H9 (cell line): ENCODE data around the gene DLGAP4. TPM values are rescaled to one million over a fixed set of nuclear protein-coding genes. Genes with fewer than 3 reads are reported as not detected.

Source experiments
- DNase-seq: peaks from one replicate; pipeline ENCODE4 v3.0.0-alpha.2; 2017
- H2AFZ ChIP-seq: one replicate; pipeline ENCODE4 v1.6.1; 2013; ENCODE audit warnings: mild to moderate bottlenecking, low read length, control low read depth, moderate library complexity
- H2AK5ac ChIP-seq: 2 replicates; pipeline ENCODE4 v1.6.1; 2013; ENCODE audit warnings: low read length, control low read depth, mixed read lengths; ENCODE audit not compliant: insufficient read length
- H2BK120ac ChIP-seq: one replicate; pipeline ENCODE4 v1.6.1; 2013; ENCODE audit warnings: low read depth, mild to moderate bottlenecking, low read length, control low read depth, inconsistent platforms; ENCODE audit not compliant: poor library complexity, severe bottlenecking
- H2BK12ac ChIP-seq: 2 replicates; pipeline ENCODE4 v1.6.1; 2013; ENCODE audit warnings: low read length, control low read depth, mixed read lengths, low read depth; ENCODE audit not compliant: insufficient read length
- H2BK15ac ChIP-seq: 2 replicates; pipeline ENCODE4 v1.6.1; 2013; ENCODE audit warnings: low read depth, low read length, control low read depth
- H2BK20ac ChIP-seq: one replicate; pipeline ENCODE4 v1.6.1; 2013; ENCODE audit warnings: low read depth, mild to moderate bottlenecking, low read length, control low read depth, inconsistent platforms; ENCODE audit not compliant: poor library complexity, severe bottlenecking
- H2BK5ac ChIP-seq: 2 replicates; pipeline ENCODE4 v1.6.1; 2013; ENCODE audit warnings: low read length, control low read depth, mixed read lengths; ENCODE audit not compliant: insufficient read length
- H3K14ac ChIP-seq: 2 replicates; pipeline ENCODE4 v1.6.1; 2013; ENCODE audit warnings: low read length, control low read depth; ENCODE audit not compliant: insufficient read depth
- H3K18ac ChIP-seq: 2 replicates; pipeline ENCODE4 v1.6.1; 2013; ENCODE audit warnings: low read depth, mild to moderate bottlenecking, mixed read lengths, low read length, control low read depth; ENCODE audit not compliant: insufficient read length
- H3K23ac ChIP-seq: 2 replicates; pipeline ENCODE4 v1.6.1; 2013; ENCODE audit warnings: low read length, control low read depth, mixed read lengths, low read depth; ENCODE audit not compliant: insufficient read length
- H3K23me2 ChIP-seq: 2 replicates; pipeline ENCODE4 v1.6.1; 2013; ENCODE audit warnings: low read depth, mild to moderate bottlenecking, mixed read lengths, low read length, control low read depth; ENCODE audit not compliant: insufficient read length, poor library complexity, severe bottlenecking
- H3K27ac ChIP-seq: 2 replicates; pipeline ENCODE4 v1.5.1; 2013; ENCODE audit warnings: low read length, control low read depth, mixed read lengths, low read depth; ENCODE audit not compliant: insufficient read length
- H3K27me3 ChIP-seq: 2 replicates; pipeline ENCODE4 v1.6.1; 2013; ENCODE audit warnings: low read length, control low read depth, inconsistent platforms; ENCODE audit not compliant: insufficient read depth
- H3K4ac ChIP-seq: 2 replicates; pipeline ENCODE4 v1.6.1; 2013; ENCODE audit warnings: low read depth, mild to moderate bottlenecking, control low read depth, inconsistent platforms, low read length, moderate library complexity
- H3K4me1 ChIP-seq: 2 replicates; pipeline ENCODE4 v1.6.1; 2013; ENCODE audit warnings: low read length, control low read depth, inconsistent platforms; ENCODE audit not compliant: insufficient read depth
- H3K4me2 ChIP-seq: 2 replicates; pipeline ENCODE4 v1.6.1; 2013; ENCODE audit warnings: low read length, control low read depth, mixed read lengths; ENCODE audit not compliant: insufficient read length, insufficient read depth
- H3K56ac ChIP-seq: 2 replicates; pipeline ENCODE4 v1.6.1; 2013; ENCODE audit warnings: low read depth, mild to moderate bottlenecking, mixed read lengths, low read length, control low read depth; ENCODE audit not compliant: insufficient read length
- H3K79me1 ChIP-seq: 2 replicates; pipeline ENCODE4 v1.6.1; 2013; ENCODE audit warnings: low read depth, mild to moderate bottlenecking, moderate library complexity, low read length, control low read depth, inconsistent platforms; ENCODE audit not compliant: insufficient read depth, poor library complexity, severe bottlenecking
- H3K79me2 ChIP-seq: 2 replicates; pipeline ENCODE4 v1.6.1; 2013; ENCODE audit warnings: low read length, control low read depth, inconsistent platforms; ENCODE audit not compliant: insufficient read depth
- H3K9ac ChIP-seq: 2 replicates; pipeline ENCODE4 v1.6.1; 2013; ENCODE audit warnings: low read length, control low read depth, mixed read lengths; ENCODE audit not compliant: insufficient read length; ENCODE audit errors: extremely low read depth
- H3K9me3 ChIP-seq: one replicate; pipeline ENCODE4 v1.6.1; 2013; ENCODE audit warnings: low read depth, low read length, inconsistent platforms; ENCODE audit not compliant: control insufficient read depth
- H3T11ph ChIP-seq: one replicate; pipeline ENCODE4 v1.6.1; 2013; ENCODE audit warnings: mild to moderate bottlenecking, low read length, control low read depth, inconsistent platforms
- H4K20me1 ChIP-seq: one replicate; pipeline ENCODE4 v1.6.1; 2013; ENCODE audit not compliant: control insufficient read depth, insufficient read length, insufficient read depth
- H4K5ac ChIP-seq: 2 replicates; pipeline ENCODE4 v1.6.1; 2013; ENCODE audit warnings: low read depth, mild to moderate bottlenecking, mixed read lengths, low read length, control low read depth; ENCODE audit not compliant: insufficient read length
- H4K8ac ChIP-seq: replicated peaks from 2 replicates; pipeline ENCODE4 v1.6.1; 2013; ENCODE audit warnings: low read length, control low read depth, mixed read lengths, low read depth; ENCODE audit not compliant: insufficient read length
- H4K91ac ChIP-seq: 2 replicates; pipeline ENCODE4 v1.6.1; 2013; ENCODE audit warnings: low read depth, mild to moderate bottlenecking, moderate library complexity, mixed read lengths, low read length, control low read depth; ENCODE audit not compliant: insufficient read length
- H3K27ac Mint-ChIP-seq, 3 experiments: 2 replicates in 2 of 3; 3 replicates in 1 of 3; pipeline ENCODE4 v1.8.0; 2020 to 2021; ENCODE audit warnings: mixed read lengths in 3 of 3, mild to moderate bottlenecking in 1 of 3, moderate library complexity in 1 of 3
- H3K27me3 Mint-ChIP-seq: 2 replicates; pipeline ENCODE4 v1.8.0; 2021; ENCODE audit warnings: low read depth, mild to moderate bottlenecking, moderate library complexity, mixed read lengths
- H3K36me3 Mint-ChIP-seq, 3 experiments: 2 replicates in 2 of 3; 3 replicates in 1 of 3; pipeline ENCODE4 v1.8.0; 2020 to 2021; ENCODE audit warnings: low read depth in 3 of 3, mixed read lengths in 3 of 3; ENCODE audit not compliant: insufficient read depth in 1 of 3
- H3K4me1 Mint-ChIP-seq, 2 experiments: 2 replicates each; pipeline ENCODE4 v1.8.0; 2020; ENCODE audit warnings: mixed read lengths in 2 of 2
- H3K4me3 Mint-ChIP-seq, 2 experiments: 2 replicates in 1 of 2; 3 replicates in 1 of 2; pipeline ENCODE4 v1.8.0; 2020 to 2021; ENCODE audit warnings: mild to moderate bottlenecking in 2 of 2, mixed read lengths in 2 of 2, moderate library complexity in 1 of 2
- H3K9me3 Mint-ChIP-seq, 2 experiments: 2 replicates in 1 of 2; 3 replicates in 1 of 2; pipeline ENCODE4 v1.8.0; 2020; ENCODE audit warnings: mild to moderate bottlenecking in 2 of 2, mixed read lengths in 2 of 2, moderate library complexity in 1 of 2
- WGBS: extraction: QIAGEN DNeasy Blood & Tissue Kit; methylation state at CpG from one replicate; pipeline ENCODE4 v1.1.7; 2013; ENCODE audit warnings: missing lambda C conversion rate, low lambda C conversion rate, mixed read lengths; ENCODE audit not compliant: insufficient read length; ENCODE audit errors: extremely low coverage; 5-methylcytosine and 5-hydroxymethylcytosine counted together
- total RNA-seq: library from RNA; stranded (reverse); gene quantifications from 2 replicates; pipeline ENCODE4 v1.2.1, GENCODE V29; 2021
- TF ChIP-seq, protein P1 (sequence below): fragments of 200-600 bp; sonication (generic); conservative IDR thresholded peaks from 3 replicates; pipeline ENCODE4 v1.8.0; 2021; ENCODE audit warnings: antibody characterized with exemption, mild to moderate bottlenecking

The DLGAP4 gene
- total RNA-seq, 1 experiment from 2014 or later = 48.0 TPM

GRCh38 chr20:36463212-36464061, 157.3 kb downstream of the DLGAP4 start:
- Histone ChIP-seq H3K18ac (no peak overlapping the region), H3K4me1 (peaks cover 14% of the 10 kb centered on the region; the same call in 1 of the 2 replicates), H3K9ac (no peak overlapping the region), H3K4ac (no peak overlapping the region), H3K23me2 (peaks cover 19% of the 10 kb centered on the region), H3K27me3 (no peaks in the 10 kb centered on the region), H2BK120ac (no peak overlapping the region), H4K8ac (no peak overlapping the region), H3K4me2 (peak overlapping the region; percentile 91), H3K27ac (no peak overlapping the region), H2BK20ac (no peak overlapping the region), H3K9me3 (no peaks in the 10 kb centered on the region), H3K14ac (no peak overlapping the region), H3K79me2 (peaks cover 17% of the 10 kb centered on the region; the same call in 1 of the 2 replicates), H2BK12ac (no peak overlapping the region), H2BK15ac (no peak overlapping the region), H2AK5ac (no peak overlapping the region), H4K5ac (no peak overlapping the region), H2BK5ac (no peak overlapping the region), H2AFZ (no peak overlapping the region), H4K20me1 (no peaks in the 10 kb centered on the region), H3K56ac (no peak overlapping the region), H3K79me1 (peaks cover 5% of the 10 kb centered on the region), H3T11ph (no peak overlapping the region), H3K23ac (no peak overlapping the region), H4K91ac (no peak overlapping the region)
- Mint-ChIP-seq H3K4me1 (peaks cover 51 to 57% of the 10 kb centered on the region in 2 experiments), H3K27me3 (peaks cover 5% of the 10 kb centered on the region), H3K4me3 (peak overlapping the region; percentile 86 to 94), H3K36me3 (peaks cover 4 to 11% (median 5%) of the 10 kb centered on the region in 3 experiments; a peak in 5 of 7 replicates), H3K9me3 (no peaks in the 10 kb centered on the region), H3K27ac (no peak overlapping the region; a peak in 1 of 7 replicates)
- DNase-seq = no peak
- WGBS = no CpG with 5 or more reads among the region's 10 CpGs
- TF ChIP-seq, protein P1, sequence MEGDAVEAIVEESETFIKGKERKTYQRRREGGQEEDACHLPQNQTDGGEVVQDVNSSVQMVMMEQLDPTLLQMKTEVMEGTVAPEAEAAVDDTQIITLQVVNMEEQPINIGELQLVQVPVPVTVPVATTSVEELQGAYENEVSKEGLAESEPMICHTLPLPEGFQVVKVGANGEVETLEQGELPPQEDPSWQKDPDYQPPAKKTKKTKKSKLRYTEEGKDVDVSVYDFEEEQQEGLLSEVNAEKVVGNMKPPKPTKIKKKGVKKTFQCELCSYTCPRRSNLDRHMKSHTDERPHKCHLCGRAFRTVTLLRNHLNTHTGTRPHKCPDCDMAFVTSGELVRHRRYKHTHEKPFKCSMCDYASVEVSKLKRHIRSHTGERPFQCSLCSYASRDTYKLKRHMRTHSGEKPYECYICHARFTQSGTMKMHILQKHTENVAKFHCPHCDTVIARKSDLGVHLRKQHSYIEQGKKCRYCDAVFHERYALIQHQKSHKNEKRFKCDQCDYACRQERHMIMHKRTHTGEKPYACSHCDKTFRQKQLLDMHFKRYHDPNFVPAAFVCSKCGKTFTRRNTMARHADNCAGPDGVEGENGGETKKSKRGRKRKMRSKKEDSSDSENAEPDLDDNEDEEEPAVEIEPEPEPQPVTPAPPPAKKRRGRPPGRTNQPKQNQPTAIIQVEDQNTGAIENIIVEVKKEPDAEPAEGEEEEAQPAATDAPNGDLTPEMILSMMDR = no peak
